Thoracic aorta (tissue), 2 donors: ENCODE measurements around the gene NOS1AP. TPM values are rescaled to one million over a fixed set of nuclear protein-coding genes. Genes with fewer than 3 reads are reported as not detected.

Experiments used
- ATAC-seq: fragments of 150-250 bp; one replicate; pipeline ENCODE4 v1.8.0; 2017; ENCODE audit warnings: low read depth; ENCODE audit not compliant: insufficient number of reproducible peaks, low FRiP score
- DNase-seq: peaks from one replicate; pipeline ENCODE4 v3.0.0-alpha.2; 2020; ENCODE audit warnings: low spot score
- H3K27ac ChIP-seq, 2 donors: fragments of 200-600 bp; sonication (generic); 1 replicate in 1 of 2; 2 replicates in 1 of 2; pipeline ENCODE4 v1.5.1; 2016; ENCODE audit warnings: mild to moderate bottlenecking in 2 of 2, moderate library complexity in 2 of 2
- H3K27me3 ChIP-seq: fragments of 200-600 bp; sonication (generic); replicated peaks from 2 replicates; pipeline ENCODE4 v1.6.0; 2016; ENCODE audit warnings: mild to moderate bottlenecking; ENCODE audit not compliant: insufficient read depth
- H3K36me3 ChIP-seq: fragments of 200-600 bp; sonication (generic); one replicate; pipeline ENCODE4 v1.5.1; 2016
- H3K4me1 ChIP-seq, 2 donors: fragments of 200-600 bp; sonication (generic); 1 replicate in 1 of 2; 2 replicates in 1 of 2; pipeline versions ENCODE4 v1.5.1 to v1.6.0; 2016; ENCODE audit warnings: low read depth in 2 of 2, mild to moderate bottlenecking in 1 of 2; ENCODE audit not compliant: control insufficient read depth in 1 of 2
- H3K4me3 ChIP-seq: fragments of 200-600 bp; sonication (generic); 2 replicates; pipeline ENCODE4 v1.5.1; 2016; ENCODE audit warnings: mild to moderate bottlenecking
- H3K9me3 ChIP-seq: fragments of 200-600 bp; sonication (generic); 2 replicates; pipeline ENCODE4 v1.5.1; 2016
- CTCF ChIP-seq: fragments of 200-600 bp; sonication (generic); IDR thresholded peaks from one replicate; pipeline ENCODE4 v1.5.1; 2019; ENCODE audit warnings: antibody characterized with exemption
- total RNA-seq, 2 donors: library from RNA; depleted of rRNA; stranded (reverse); fragments of >200 nt; gene quantifications; one replicate each; pipeline versions ENCODE4 v1.1.0 to v1.2.3, GENCODE V29; 2016

The NOS1AP gene
- total RNA-seq, 2 donors from 2014 or later: 6.3 to 12.2 TPM

DNA sequence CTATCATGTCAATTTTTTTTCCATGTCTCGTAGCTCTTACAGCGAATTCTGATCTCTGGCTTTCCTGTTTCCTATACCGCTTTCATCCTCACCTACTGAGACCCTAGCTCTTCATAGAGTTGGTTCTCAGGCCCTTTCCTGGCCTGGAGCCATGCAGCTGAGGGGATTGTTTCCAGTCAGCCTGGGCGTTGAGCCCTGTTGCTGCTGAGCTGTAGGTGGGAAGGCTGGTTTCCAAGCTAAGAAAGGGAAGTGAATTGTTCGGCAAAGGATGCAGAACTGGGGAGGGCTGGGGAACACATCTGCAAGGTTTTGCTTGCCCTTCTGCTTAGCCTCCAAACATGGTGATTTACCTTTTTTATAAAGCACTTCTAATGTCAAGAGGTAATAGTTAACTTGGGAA, 265.6 kb downstream of the NOS1AP start:
- Histone ChIP-seq H3K4me3 (no peak overlapping the region), H3K9me3 (no peaks in the 10 kb centered on the region), H3K36me3 (no peaks in the 10 kb centered on the region), H3K27me3 (no peaks in the 10 kb centered on the region), H3K27ac (no peak overlapping the region), H3K4me1 (no peaks in the 10 kb centered on the region)
- no peak for TF ChIP-seq CTCF
- ATAC-seq: no peak
- no peak for DNase-seq

GRCh38 chr1:162336621-162337285, 267.3 kb downstream of the NOS1AP start:
- DNase-seq (no peak), ATAC-seq (no peak)
- Histone ChIP-seq H3K27ac (no peak overlapping the region), H3K27me3 (no peaks in the 10 kb centered on the region), H3K36me3 (no peaks in the 10 kb centered on the region), H3K9me3 (no peaks in the 10 kb centered on the region), H3K4me3 (no peak overlapping the region), H3K4me1 (no peaks in the 10 kb centered on the region)
- no peak for TF ChIP-seq CTCF

DNA sequence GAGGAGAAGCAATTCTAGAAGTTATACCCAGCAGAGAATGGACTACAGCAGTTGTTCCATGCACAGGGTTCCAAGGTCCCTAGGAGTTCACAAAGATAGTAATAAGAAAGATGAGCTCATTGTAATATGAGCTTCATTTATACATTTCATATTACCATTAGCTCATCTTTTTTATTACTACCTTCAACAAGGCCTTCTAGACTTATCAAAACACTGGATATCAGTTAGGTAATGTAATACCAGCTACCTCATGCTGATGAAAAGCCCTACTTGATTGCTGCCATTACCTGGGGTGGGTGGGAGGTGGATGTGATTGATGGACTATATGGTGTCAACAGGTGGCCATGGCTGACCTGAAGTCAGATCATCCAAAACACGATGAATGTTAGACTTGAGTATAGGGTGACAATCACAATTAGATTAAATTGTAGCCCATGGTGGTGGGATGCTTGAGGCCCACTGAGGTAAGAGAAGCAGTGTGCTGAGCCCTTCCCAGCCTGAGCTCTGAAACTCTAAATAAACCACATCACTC, 273.0 kb downstream of the NOS1AP start:
- H3K9me3 ChIP-seq: no peaks in the 10 kb centered on the region
- TF ChIP-seq CTCF: no peak

GRCh38 chr1:162343470-162343869, 274.0 kb downstream of the NOS1AP start:
- no peaks in the 10 kb centered on the region for H3K27me3 ChIP-seq
- no peak overlapping the region for H3K4me3 ChIP-seq
- no peak for TF ChIP-seq CTCF
- DNase-seq (no peak), ATAC-seq (no peak)
- no peaks in the 10 kb centered on the region for H3K9me3 ChIP-seq
- H3K36me3 ChIP-seq: no peaks in the 10 kb centered on the region
- H3K4me1 ChIP-seq: no peaks in the 10 kb centered on the region
- H3K27ac ChIP-seq: no peak overlapping the region

More for the DNA sequence above, 273.0 kb downstream of the NOS1AP start:
- ATAC-seq (no peak), DNase-seq (no peak)
- Histone ChIP-seq H3K27ac (no peak overlapping the region), H3K4me3 (no peak overlapping the region), H3K36me3 (no peaks in the 10 kb centered on the region), H3K27me3 (no peaks in the 10 kb centered on the region), H3K4me1 (no peaks in the 10 kb centered on the region)

GRCh38 chr1:162347281-162347680, 277.8 kb downstream of the NOS1AP start:
- H3K9me3 ChIP-seq: no peaks in the 10 kb centered on the region
- H3K4me1 ChIP-seq: no peaks in the 10 kb centered on the region
- H3K27ac ChIP-seq: no peak overlapping the region
- DNase-seq: no peak
- no peak overlapping the region for H3K4me3 ChIP-seq
- no peaks in the 10 kb centered on the region for H3K27me3 ChIP-seq
- ATAC-seq: no peak
- TF ChIP-seq CTCF: no peak
- no peaks in the 10 kb centered on the region for H3K36me3 ChIP-seq
